Panc1 (cell line): Measurements from ENCODE around the gene CXCR6. TPM values are rescaled to one million over a fixed set of nuclear protein-coding genes. Genes with fewer than 3 reads are reported as not detected.
A peak's percentile ranks its signal among the peaks of the same experiment; 100 is the strongest.

Experiments used
- ATAC-seq: fragments of 200-7000 bp; cut with Tn5 transposase; 2 replicates; pipeline ENCODE4 v1.9.1; 2020; ENCODE audit warnings: mild to moderate bottlenecking, moderate library complexity
- BruUV-seq: library from RNA; stranded (reverse); fragments of 400-500 nt; replicated peaks from 2 replicates; lab custom pipeline; 2021; lab: Mats Ljungman, UMichigan
- CTCF ChIA-PET: fragments of 300-600 bp; sonication (Branson Sonifier 250); formaldehyde crosslinking; loops from one replicate; lab custom pipeline; 2022; ENCODE audit warnings: antibody characterized with exemption; lab: Charles Lee
- POLR2A ChIA-PET: fragments of 300-600 bp; sonication (Branson Sonifier 250); formaldehyde crosslinking; loops from one replicate; lab custom pipeline; 2022; ENCODE audit warnings: antibody characterized with exemption; lab: Charles Lee
- DNase-seq: peaks from one replicate; pipeline ENCODE4 v3.0.0-alpha.2; 2010; ENCODE audit warnings: low read depth, low spot score
- H3K27ac ChIP-seq: 2 replicates; pipeline ENCODE4 v1.5.1; 2011; ENCODE audit warnings: mild to moderate bottlenecking, low read length, inconsistent platforms
- H3K27me3 ChIP-seq: fragments of 200-500 bp; sonication (Bioruptor generic); 2 replicates; pipeline ENCODE4 v1.6.0; 2014; ENCODE audit warnings: low read length, inconsistent platforms; ENCODE audit not compliant: control insufficient read depth, insufficient read depth
- H3K36me3 ChIP-seq: fragments of 200-500 bp; sonication (Bioruptor generic); 2 replicates; pipeline ENCODE4 v1.5.1; 2014; ENCODE audit warnings: inconsistent platforms, mild to moderate bottlenecking, low read length, moderate library complexity; ENCODE audit not compliant: control insufficient read depth, insufficient read depth
- H3K4me1 ChIP-seq: 2 replicates; pipeline ENCODE4 v1.5.1; 2011; ENCODE audit warnings: inconsistent platforms, mild to moderate bottlenecking, low read length, moderate library complexity; ENCODE audit not compliant: control insufficient read depth, insufficient read depth
- H3K4me3 ChIP-seq, 2 experiments: 2 replicates each; pipeline ENCODE4 v1.5.1; 2011 to 2012; ENCODE audit warnings: low read depth in 2 of 2, low read length in 2 of 2, mild to moderate bottlenecking in 2 of 2, inconsistent platforms in 1 of 2, moderate library complexity in 1 of 2
- H3K9me3 ChIP-seq: fragments of 200-500 bp; sonication (Bioruptor generic); 2 replicates; pipeline ENCODE4 v1.5.1; 2014; ENCODE audit warnings: low read depth, mild to moderate bottlenecking, inconsistent platforms, low read length, moderate library complexity; ENCODE audit not compliant: control insufficient read depth, insufficient read depth
- POLR2AphosphoS5 ChIP-seq: IDR thresholded peaks from 2 replicates; pipeline ENCODE4 v1.6.1; 2012; ENCODE audit warnings: mild to moderate bottlenecking, low read depth, low read length, moderate library complexity
- SIN3A ChIP-seq: IDR thresholded peaks from 2 replicates; pipeline ENCODE4 v1.6.1; 2012; ENCODE audit warnings: low read depth, mild to moderate bottlenecking, low read length, moderate library complexity, borderline replicate concordance; ENCODE audit not compliant: insufficient read depth
- TCF7L2 ChIP-seq: IDR thresholded peaks from 2 replicates; pipeline ENCODE4 v1.6.1; 2011; ENCODE audit warnings: mild to moderate bottlenecking, low read depth, low read length, inconsistent platforms
- in situ Hi-C: cut with HindIII; loops from 2 replicates; pipeline ENCODE4 v1.10.0; 2016; ENCODE audit warnings: low sequenced_read_pairs, low pct_unique_long_range_greater_than_20kb
- intact Hi-C: fragments of 100-400 bp; cut with micrococcal nuclease; formaldehyde crosslinking; loops from one replicate; pipeline ENCODE4 v1.10.0; 2022; ENCODE audit not compliant: unreplicated experiment
- total RNA-seq: library from RNA; stranded (reverse); gene quantifications from one replicate; pipeline ENCODE4 v1.2.1, GENCODE V29; 2021; ENCODE audit not compliant: unreplicated experiment
- TF ChIP-seq, protein P1 (sequence below): fragments of 450-650 bp; IDR thresholded peaks from 2 replicates; pipeline ENCODE4 v1.5.1; 2017; ENCODE audit warnings: mild to moderate bottlenecking

Gene CXCR6
- total RNA-seq, 1 experiment from 2014 or later = not detected

DNA sequence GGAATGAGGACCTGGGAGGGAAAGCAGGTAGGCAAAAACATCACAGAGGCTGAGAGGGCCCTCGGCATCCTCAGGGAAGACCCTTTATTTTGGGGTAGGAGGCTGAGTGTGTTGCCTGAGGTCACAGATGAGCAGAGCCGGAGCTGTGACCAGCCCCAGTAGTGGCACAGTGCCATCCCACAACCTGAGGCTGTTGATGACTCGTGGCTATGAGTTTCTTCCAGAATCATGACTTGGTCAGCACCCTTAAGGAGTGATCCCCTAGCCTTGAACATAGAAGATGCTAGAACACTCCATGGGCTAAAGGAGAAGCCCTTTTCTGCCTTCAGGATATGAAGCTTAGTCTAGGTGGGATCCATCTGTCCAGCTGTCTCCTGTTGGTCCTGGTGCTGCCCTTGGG, 19.5 kb upstream of the CXCR6 start:
- DNase-seq (no peak), ATAC-seq (no peak)
- H3K4me3 ChIP-seq = no peak overlapping the region
- ChIA-PET CTCF (no interaction called here), POLR2A (no interaction called here)
- H3K4me1 ChIP-seq = no peaks in the 10 kb centered on the region
- H3K36me3 ChIP-seq = no peaks in the 10 kb centered on the region
- no peak overlapping the region for H3K27ac ChIP-seq
- no peaks in the 10 kb centered on the region for H3K9me3 ChIP-seq
- in situ Hi-C loops (no loop called here), intact Hi-C loops (loop anchor here (10.0 kb wide), 1 partner anchor 409 kb away; no protein-coding TSS in a partner anchor)
- TF ChIP-seq POLR2AphosphoS5 (no peak), SIN3A (no peak)
- H3K27me3 ChIP-seq = no peaks in the 10 kb centered on the region
- BruUV-seq = no TSS peak

DNA sequence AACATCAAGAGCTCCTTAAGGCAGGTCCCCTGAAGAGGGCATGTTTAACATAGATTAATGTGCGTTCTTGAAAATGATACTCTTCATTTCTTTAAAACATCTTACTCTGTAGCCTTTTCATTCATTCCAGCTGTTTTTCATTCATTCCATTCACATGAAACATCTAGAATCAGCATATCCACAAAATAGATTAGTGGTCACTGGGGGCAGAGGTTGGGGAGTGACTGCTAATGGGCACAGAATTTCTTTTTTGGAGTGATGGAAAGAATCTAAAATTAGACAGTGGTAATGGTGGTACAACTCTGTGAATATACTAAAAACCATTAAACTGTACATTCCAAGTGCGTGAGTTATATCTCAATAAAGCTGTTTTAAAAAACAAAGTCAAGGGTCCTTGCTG, 15.4 kb upstream of the CXCR6 start:
- H3K27ac ChIP-seq = no peak overlapping the region
- TF ChIP-seq TCF7L2 (no peak), POLR2AphosphoS5 (no peak)
- TF ChIP-seq, protein P1, sequence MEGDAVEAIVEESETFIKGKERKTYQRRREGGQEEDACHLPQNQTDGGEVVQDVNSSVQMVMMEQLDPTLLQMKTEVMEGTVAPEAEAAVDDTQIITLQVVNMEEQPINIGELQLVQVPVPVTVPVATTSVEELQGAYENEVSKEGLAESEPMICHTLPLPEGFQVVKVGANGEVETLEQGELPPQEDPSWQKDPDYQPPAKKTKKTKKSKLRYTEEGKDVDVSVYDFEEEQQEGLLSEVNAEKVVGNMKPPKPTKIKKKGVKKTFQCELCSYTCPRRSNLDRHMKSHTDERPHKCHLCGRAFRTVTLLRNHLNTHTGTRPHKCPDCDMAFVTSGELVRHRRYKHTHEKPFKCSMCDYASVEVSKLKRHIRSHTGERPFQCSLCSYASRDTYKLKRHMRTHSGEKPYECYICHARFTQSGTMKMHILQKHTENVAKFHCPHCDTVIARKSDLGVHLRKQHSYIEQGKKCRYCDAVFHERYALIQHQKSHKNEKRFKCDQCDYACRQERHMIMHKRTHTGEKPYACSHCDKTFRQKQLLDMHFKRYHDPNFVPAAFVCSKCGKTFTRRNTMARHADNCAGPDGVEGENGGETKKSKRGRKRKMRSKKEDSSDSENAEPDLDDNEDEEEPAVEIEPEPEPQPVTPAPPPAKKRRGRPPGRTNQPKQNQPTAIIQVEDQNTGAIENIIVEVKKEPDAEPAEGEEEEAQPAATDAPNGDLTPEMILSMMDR = no peak
- no peaks in the 10 kb centered on the region for H3K27me3 ChIP-seq
- H3K9me3 ChIP-seq = no peaks in the 10 kb centered on the region
- no peaks in the 10 kb centered on the region for H3K36me3 ChIP-seq
- no peak for DNase-seq
- H3K4me1 ChIP-seq = no peaks in the 10 kb centered on the region
- ATAC-seq = no peak
- ChIA-PET CTCF (no interaction called here), POLR2A (no interaction called here)
- intact Hi-C loops = loop anchor here (10.0 kb wide), 1 partner anchor 413 kb away; no protein-coding TSS in a partner anchor
- BruUV-seq = no TSS peak
- in situ Hi-C loops = no loop called here
- no peak overlapping the region for H3K4me3 ChIP-seq

DNA sequence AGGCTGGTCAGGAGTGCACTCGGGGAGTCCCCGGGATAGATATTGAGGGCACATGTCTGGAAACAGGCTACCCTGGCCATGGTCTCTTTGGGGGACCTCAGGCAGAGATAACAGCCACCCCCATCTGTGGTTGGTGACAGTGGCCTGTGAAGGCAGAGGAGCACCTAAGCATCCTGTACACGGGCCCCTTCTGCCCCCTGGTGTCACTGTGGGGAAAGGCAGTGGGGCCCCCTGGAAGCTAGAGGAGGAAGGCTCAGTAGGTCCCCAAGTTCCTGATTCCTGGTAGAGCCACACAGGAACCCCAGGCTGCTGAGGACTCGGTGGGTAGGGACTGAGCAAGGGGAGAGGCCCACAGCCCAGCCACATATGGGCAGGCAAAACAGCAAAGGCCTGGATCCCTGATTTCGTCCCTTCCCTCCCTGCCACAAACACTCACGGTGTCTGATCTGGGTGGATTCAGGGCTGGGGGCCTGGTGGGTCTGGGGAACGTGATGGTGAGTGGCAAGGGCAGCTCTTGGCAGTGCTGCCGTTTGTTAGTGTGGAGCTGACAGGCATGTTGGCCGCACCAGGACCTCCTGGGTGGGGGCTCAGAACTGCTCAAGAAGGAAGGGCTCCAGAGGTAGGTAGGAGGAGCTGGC, 14.1 kb upstream of the CXCR6 start:
- intact Hi-C loops (loop anchor here (1.0 to 10.0 kb wide), 2 partner anchors 168 to 414 kb away; no protein-coding TSS in a partner anchor), in situ Hi-C loops (no loop called here)
- CTCF ChIA-PET = interaction anchor here (0.6 to 1.0 kb wide), 3 partner anchors 88 to 180 kb away, joined by 3 to 10 read pairs (median 7); no protein-coding TSS in a partner anchor

More for the DNA sequence above, 14.1 kb upstream of the CXCR6 start:
- H3K27me3 ChIP-seq = no peaks in the 10 kb centered on the region
- TF ChIP-seq, protein P1 = peak; percentile 83
- TF ChIP-seq POLR2AphosphoS5 (no peak), TCF7L2 (no peak)
- no peaks in the 10 kb centered on the region for H3K36me3 ChIP-seq
- peak; percentile 30 for DNase-seq
- POLR2A ChIA-PET = no interaction called here
- BruUV-seq = no TSS peak
- ATAC-seq = peak; percentile 91
- H3K27ac ChIP-seq = no peak overlapping the region
- no peaks in the 10 kb centered on the region for H3K4me1 ChIP-seq
- no peak overlapping the region for H3K4me3 ChIP-seq
- H3K9me3 ChIP-seq = no peaks in the 10 kb centered on the region
